ENCODE data around the gene RALGAPB.
"Not testable (repeated sequence)": the region's sequence is repeated elsewhere in the genome, so short reads cannot be mapped to it uniquely, and the experiment has no call there.

The RALGAPB gene

DNA sequence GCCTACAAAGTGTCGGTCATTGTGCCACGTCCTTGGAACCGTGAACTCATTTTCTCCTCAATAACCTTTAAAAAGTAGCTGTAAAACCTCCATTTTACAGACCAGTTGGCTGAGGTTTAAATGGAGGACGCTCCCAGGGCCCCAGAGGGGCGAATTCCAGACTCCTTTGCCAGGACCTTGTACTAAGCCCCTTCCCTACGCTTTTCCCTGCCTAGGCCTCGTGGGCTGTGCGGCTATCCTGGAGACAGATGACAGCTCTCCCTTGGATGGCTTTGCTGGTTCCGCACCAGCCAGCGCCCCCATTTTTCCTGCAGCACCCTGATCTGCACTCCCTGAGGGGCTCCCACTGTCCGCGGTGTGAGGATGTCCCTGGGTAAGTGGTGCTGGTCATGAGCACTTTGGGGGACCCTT is 25.4 kb upstream of the RALGAPB start:
- no peak for DNase-seq (ENCODE audit: low read depth)

GRCh38 chr20:38447931-38448675 is 24.5 kb upstream of the RALGAPB start:
- DNase-seq (ENCODE audit: low read depth), result no peak

DNA sequence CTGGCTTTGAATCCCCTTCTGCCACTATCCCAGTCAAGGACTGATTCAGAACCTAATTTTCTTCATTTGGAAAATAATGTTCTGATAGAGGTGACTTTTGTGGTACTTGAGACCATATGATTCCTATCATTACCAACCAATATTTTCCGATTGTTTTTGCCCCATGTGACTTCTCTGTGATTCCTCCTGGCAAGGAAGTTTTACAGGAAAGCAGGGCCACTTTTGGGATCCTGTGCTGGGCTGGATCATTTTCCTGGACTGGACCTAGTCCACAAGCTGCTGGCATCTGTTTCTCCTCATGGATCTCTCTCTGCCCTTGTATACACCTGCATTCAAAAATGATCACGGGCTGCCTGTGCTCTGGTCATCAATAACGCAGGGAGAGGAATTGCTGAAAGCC is 23.6 kb upstream of the RALGAPB start:
- no peak for DNase-seq (ENCODE audit: low read depth)

GRCh38 chr20:38450412-38450975 is 22.1 kb upstream of the RALGAPB start:
- DNase-seq (ENCODE audit: low read depth), result no peak

DNA sequence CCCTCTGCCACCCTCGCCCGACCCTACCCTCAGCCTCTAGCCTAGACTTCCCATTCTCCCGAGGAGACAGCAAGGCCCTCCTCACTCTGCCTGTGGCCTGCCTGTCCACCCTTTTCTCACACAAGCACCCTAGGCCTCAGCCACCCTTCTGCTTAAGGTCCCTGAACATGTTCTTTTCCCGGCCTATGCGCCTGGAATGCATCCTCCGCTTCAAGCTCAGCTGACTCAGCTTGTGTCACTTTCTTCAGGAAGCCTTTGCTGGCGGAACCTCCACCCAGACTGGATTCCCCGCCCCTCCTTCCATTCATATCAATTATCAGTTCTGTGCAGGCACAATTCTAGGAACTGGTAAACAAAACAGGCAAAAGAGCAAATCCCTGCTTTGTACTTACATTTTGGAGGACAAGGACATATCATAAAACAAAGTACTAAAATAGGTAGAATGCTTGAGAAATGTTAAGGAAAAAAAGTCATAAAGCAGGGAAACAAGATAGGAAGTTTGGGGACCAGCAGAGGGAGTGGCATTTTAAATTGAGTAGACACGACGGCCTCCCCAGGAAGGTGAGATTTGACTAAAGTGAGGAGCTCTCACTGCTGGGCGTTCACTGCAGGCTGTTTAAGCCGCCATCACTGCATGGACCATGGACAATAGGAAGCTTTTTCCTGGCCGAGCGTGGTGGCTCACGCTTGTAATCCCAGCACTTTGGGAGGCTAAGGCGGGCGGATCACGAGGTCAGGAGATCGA is 19.6 kb upstream of the RALGAPB start:
- no peak for DNase-seq (ENCODE audit: low read depth)

- DNase-seq (ENCODE audit: low read depth), result no peak
These were observed 18.7 kb upstream of the RALGAPB start for GRCh38 chr20:38453941-38454340.

GRCh38 chr20:38454556-38455473 is 17.8 kb upstream of the RALGAPB start:
- no peak for DNase-seq (ENCODE audit: low read depth)

DNA sequence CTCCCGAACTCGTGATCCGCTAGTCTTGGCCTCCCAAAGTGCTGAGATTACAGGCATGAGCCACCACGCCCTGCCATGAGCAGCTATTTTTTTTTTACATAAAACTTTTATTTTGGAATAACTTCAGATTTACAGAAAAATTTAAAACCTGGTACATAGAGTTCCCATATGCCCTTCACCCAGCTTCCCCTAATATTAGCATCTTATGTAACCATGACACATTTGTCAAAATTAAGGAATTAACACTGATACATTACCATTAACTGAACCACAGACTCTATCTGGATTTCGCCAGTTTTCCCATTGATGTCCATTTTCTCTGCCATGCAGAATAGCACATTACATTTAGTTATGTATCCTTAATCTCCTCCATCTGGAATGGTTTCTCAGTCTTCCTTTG is 14.3 kb upstream of the RALGAPB start:
- DNase-seq (ENCODE audit: low read depth), result no peak

DNA sequence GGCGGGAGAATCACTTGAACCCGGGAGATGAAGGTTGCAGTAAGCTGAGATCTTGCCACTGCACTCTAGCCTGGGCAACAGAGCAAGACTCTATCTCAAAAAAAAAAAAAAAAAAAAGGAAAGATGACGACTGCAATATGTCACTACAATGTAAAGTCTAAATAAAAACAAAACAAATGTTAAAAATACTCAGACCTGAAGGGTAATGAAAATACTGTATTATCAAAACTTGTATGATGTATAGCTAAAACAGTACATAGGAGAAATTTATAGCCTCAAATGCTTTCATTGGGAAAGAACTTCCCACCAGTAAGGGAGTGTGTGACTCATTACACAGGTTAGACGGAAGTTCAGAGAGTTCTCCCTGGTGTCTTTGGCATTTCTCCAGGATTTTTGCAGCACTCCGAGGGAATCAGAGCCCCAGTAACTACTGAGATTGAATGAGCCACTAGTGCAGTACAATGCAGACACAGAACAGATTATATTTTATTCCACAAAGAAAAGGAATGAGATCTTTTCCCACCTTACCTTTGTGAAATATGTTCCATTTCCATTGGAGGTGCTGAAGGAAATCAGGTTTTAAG is 12.5 kb upstream of the RALGAPB start:
- DNase-seq (ENCODE audit: low read depth), result no peak

- not testable (repeated sequence) for DNase-seq (ENCODE audit: low read depth)
These were observed 12.0 kb upstream of the RALGAPB start for GRCh38 chr20:38460631-38461030.

GRCh38 chr20:38461167-38461566 is 11.5 kb upstream of the RALGAPB start:
- not testable (repeated sequence) for DNase-seq (ENCODE audit: low read depth)

- not testable (repeated sequence) for DNase-seq (ENCODE audit: low read depth)
These were observed 11.1 kb upstream of the RALGAPB start for GRCh38 chr20:38461569-38461968.

- no peak for DNase-seq (ENCODE audit: low read depth)
These were observed 6.5 kb upstream of the RALGAPB start for GRCh38 chr20:38466171-38466570.

DNA sequence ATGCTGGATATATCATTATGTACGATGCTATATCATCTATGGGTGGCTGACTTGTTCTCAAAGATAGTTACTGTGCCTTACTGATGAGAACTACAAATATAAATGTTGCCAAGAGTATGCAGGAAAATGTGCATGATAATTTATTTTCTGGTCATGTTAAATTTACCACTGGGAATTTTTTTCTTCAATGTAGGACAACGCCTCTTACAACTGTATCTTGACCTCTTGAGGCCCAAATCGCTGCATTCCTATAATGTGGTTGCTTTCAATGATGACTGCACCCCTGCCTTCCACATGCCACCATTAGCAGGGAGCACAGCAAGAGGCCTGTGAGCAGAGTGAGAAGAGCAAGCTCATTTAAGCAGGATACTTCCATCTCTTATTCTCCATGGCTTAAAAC is 5.7 kb upstream of the RALGAPB start:
- DNase-seq (ENCODE audit: low read depth), result no peak

DNA sequence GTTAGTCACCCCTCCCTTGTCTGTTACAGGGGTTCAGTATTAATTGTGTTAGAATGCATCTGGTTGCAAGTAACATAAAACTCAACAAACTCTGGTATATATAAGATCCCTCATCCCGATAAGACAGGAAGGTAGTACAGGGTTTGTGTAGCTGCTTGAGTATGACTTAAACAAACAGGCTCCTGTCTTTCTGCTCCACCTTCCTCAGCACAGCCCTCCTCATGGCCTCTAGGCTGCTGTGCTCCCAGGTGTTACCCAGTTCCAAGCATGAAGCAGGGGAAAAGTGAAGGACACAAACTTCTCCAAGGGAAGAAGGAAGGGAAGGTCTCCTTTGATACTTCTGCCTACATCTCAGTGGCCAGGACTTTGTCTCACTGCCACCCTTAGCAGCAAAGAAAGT is 1.4 kb upstream of the RALGAPB start:
- no peak for DNase-seq (ENCODE audit: low read depth)

- DNase-seq (ENCODE audit: low read depth), result no peak
These were observed 593 bp upstream of the RALGAPB start for GRCh38 chr20:38471987-38472512.

- no peak for DNase-seq (ENCODE audit: low read depth)
These were observed 738 bp downstream of the RALGAPB start for GRCh38 chr20:38473367-38473795.

DNA sequence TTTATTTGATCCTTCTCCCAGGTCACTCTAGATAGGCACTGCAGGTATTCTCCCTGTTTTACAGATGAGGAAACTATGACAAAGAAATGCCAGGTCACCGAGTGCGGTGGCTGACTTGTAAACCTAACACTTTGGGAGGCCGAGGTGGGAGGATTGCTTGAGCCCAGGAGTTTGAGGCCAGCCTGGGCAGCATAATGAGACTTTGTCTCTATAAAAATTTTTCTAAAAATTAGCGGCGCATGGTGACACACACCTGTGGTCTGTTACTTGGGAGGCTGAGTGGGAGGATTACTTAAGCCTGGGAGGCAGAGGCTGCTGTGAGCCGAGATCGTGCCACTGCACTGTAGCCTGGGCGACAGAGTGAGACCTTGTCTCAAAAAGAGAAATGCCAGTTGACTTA is 5.1 kb downstream of the RALGAPB start:
- no peak for DNase-seq (ENCODE audit: low read depth)

- DNase-seq (ENCODE audit: low read depth), result no peak
These were observed 7.0 kb downstream of the RALGAPB start for GRCh38 chr20:38479596-38479995.

DNA sequence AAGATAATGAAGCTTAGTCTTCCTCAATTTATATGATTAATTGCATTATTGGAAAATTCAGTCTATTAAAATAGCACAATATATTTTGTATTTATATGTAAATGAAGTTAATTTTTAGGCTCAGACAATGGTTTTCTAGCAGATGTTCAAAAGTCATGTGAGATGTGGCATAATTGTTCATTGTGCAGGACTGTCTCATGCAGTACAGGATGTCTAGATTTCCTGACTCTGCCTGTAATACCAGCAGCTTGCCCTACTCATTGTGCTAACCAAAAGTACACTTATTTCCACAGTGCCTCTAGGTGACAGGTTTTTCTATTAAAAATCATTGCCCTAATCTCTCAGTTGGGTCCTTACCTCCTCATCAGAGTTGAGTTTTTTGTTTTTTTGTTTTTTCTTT is 12.4 kb downstream of the RALGAPB start:
- DNase-seq (ENCODE audit: low read depth), result no peak

GRCh38 chr20:38489181-38489580 is 16.5 kb downstream of the RALGAPB start:
- DNase-seq (ENCODE audit: low read depth), result no peak
